NCI-H345 treated with DMSO at 0.1 percent for 48 hours (cell line): ENCODE measurements around the gene BCAS3.
"Not testable (repeated sequence)": the region's sequence is repeated elsewhere in the genome, so short reads cannot be mapped to it uniquely, and the experiment has no call there.

ENCODE experiments used
- DNase-seq: peaks from one replicate; lab custom pipeline; 2025; ENCODE audit not compliant: unreplicated experiment; lab: John Stamatoyannopoulos, UW

Gene BCAS3

GRCh38 chr17:60863892-60864707 is 186.4 kb downstream of the BCAS3 start:
- DNase-seq, result no peak

DNA sequence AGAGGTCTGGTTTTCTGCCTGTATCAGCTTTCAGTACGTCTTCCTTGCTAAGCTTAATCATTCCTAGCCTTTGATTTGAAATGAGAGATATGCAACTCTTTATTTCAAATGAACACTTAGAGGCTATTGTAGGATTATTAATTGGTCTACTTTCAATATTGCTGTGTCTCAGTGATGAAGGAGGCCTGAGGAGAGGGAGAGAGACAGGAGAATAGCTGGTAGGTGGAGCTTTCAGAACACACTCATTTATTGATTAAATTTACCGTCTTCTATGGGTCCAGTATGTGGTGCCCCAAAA is 187.0 kb downstream of the BCAS3 start:
- DNase-seq, result no peak

DNA sequence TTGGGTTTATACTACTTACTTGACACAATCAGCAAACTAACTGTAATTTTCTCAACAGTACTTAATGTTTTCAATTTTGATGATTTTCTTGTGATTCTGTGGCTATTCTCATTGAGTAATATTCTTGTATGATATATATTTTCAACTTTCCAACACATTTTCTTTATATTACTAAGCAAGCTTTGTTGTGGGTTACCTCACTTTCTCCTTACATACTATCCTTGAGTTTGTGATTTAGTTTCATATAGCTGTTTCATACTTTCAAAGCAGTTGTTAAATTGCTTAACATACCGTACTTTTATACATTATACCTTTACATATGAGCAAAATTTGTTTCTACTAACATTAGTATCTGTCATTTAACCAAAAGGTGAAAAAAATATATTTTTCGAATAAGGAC is 197.1 kb downstream of the BCAS3 start:
- DNase-seq, result no peak

GRCh38 chr17:60886731-60887613 is 209.3 kb downstream of the BCAS3 start:
- not testable (repeated sequence) for DNase-seq

GRCh38 chr17:60887614-60888028 is 210.0 kb downstream of the BCAS3 start:
- peak; percentile 14 for DNase-seq

- DNase-seq, result no peak
Observed at GRCh38 chr17:60888812-60889709, 211.4 kb downstream of the BCAS3 start.

DNA sequence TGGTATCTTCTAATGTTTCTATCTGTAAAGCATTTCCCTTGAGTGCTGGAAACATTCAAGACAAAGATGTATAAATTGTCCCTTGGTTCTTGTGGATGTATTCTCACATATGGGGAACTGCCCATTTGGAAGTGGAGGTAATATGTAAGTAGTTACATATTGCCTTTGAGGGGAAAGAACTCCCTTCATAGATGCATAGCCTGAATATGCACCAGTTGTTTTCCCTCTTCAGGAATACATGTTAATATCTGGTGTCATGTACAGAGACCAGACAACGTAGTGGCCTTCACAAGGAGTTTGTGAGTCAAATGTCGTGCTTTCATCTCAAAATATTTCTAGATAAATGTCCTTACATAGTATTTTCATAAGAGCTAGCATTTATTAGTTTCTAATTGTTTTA is 213.5 kb downstream of the BCAS3 start:
- DNase-seq, result no peak

GRCh38 chr17:60893475-60893874 is 215.8 kb downstream of the BCAS3 start:
- DNase-seq, result no peak

DNA sequence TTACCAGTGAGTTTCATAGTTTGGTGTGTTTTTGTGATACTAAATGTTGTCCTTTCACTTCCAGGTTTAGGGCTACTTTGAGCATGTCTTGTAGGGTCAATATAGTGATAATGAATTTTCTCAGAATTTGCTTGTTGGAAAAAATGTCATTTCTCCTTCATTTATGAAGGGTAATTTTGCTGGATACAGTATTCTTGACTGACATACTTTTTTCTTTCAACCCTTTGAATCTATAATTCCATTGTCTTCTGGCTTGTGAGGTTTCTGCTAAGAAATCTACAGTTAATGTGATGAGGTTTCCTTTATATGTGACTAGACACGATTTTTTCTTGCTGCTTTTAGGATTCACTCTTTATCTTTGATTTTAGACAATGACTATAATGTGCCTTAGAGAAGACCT is 219.3 kb downstream of the BCAS3 start:
- no peak for DNase-seq

- no peak for DNase-seq
Observed at GRCh38 chr17:60899115-60899514, 221.5 kb downstream of the BCAS3 start.

DNA sequence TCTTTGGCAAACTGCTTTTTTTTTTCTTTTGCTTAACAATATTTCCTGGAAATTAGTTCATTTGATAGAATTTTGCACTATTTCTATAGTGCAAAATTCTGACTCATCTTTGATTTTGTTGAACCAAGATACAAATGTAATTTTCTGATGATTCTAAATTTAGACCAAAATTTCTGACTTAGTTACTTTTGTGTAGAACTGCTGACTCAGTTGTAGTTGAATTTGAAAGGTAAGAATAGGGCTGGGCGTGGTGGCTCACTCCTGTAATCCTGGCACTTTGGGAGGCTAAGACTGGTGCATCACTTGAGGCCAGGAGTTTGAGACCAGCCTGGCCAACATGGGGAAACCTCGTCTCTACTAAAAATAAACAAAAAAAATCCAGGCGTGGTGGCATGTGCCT is 223.0 kb downstream of the BCAS3 start:
- no peak for DNase-seq

DNA sequence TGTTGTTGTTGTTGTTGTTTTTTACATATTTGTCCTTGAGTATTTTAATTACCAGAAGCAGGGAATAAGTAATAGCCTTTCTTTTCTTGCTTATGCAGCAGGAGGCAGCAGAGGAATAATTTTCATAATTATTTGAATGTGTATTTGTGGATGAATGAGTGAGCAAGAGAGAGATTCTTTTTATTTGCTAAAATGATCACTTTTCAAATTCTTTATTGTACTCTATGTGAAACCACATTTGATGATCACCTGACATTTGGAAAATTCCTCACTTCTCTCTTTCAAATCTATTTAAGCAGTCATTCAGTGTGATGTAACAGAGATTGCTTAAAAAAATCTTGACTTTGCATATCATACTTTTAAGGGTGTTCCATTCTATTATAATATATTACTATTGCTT is 223.6 kb downstream of the BCAS3 start:
- DNase-seq, result no peak

DNA sequence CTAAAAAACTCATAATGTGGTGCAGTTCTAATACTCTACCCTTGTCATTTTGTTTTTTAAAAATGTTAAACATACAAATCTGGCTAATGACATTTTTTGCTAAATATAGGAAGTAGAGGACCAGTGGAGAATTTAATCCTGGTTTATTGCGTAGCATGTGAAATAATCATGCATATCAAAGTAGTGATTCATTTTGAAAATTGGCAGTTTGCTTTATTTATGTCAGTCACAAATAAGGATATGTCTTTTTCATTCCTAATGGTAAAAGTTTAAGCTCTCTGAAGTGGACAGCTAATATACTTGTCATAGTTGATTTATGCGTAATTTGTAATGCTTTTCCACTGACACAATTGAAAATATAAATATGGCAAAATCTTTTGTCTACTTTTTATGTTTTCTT is 224.2 kb downstream of the BCAS3 start:
- no peak for DNase-seq

DNA sequence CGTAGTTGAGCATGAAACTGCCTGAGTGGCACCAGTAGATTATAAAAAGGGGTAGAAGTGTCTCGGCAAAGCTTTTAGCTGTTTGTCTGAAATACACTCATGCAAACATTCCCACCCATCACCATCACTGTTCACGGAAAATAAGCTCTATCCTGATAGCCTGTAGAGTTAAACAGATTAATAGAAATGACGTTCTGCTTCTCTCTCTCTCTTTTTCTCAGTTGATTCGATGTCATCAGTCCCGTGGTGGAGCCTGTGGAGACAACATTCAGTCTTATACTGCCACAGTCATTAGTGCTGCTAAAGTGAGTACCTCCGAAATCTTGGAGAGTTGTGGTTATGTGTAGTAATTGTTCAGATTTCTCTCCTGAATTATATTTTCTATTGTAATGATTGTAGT is 224.7 kb downstream of the BCAS3 start:
- DNase-seq, result no peak

DNA sequence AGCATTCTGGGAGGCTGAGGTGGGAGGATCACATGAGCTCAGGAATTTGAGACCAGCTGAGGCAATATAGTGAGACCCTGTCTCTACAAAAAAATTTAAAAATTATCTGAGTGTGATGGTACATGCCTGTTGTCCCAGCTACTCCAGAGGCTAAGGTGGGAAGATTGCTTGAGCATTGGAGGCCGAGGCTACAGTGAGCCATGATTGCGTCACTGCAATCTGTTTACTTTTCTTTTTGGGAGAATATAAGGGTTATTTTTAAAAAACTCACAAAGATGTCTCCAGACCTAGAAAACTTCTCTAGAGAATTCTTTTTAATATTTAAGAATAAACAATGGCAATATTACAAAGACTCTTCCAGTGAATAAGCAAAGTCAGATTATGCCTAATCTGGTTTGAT is 226.9 kb downstream of the BCAS3 start:
- no peak for DNase-seq

- no peak for DNase-seq
Observed at GRCh38 chr17:60905709-60906108, 228.1 kb downstream of the BCAS3 start.

GRCh38 chr17:60908324-60908723 is 230.7 kb downstream of the BCAS3 start:
- DNase-seq, result no peak

- no peak for DNase-seq
Observed at GRCh38 chr17:60909405-60909804, 231.8 kb downstream of the BCAS3 start.

- DNase-seq, result no peak
Observed at GRCh38 chr17:60910415-60910814, 232.8 kb downstream of the BCAS3 start.

GRCh38 chr17:60914078-60914477 is 236.4 kb downstream of the BCAS3 start:
- no peak for DNase-seq

- no peak for DNase-seq
Observed at GRCh38 chr17:60916043-60916442, 238.4 kb downstream of the BCAS3 start.
